GM12873 (cell line): ENCODE data around the gene FRMPD3.

ENCODE experiments used
- CTCF ChIP-seq: IDR thresholded peaks from 2 replicates; pipeline ENCODE4 v1.5.1; 2012; ENCODE audit warnings: low read depth, mild to moderate bottlenecking, moderate library complexity, low read length, control low read depth; ENCODE audit not compliant: insufficient read depth; ENCODE audit errors: missing control alignments

Gene FRMPD3

GRCh38 chrX:107480272-107480671 is 30.8 kb downstream of the FRMPD3 start:
- TF ChIP-seq CTCF, result no peak

- TF ChIP-seq CTCF, result no peak
Measured at GRCh38 chrX:107482046-107482445, 32.6 kb downstream of the FRMPD3 start.

GRCh38 chrX:107484002-107484726 is 34.7 kb downstream of the FRMPD3 start:
- no peak for TF ChIP-seq CTCF

GRCh38 chrX:107485013-107485412 is 35.6 kb downstream of the FRMPD3 start:
- peak; percentile 29 for TF ChIP-seq CTCF

GRCh38 chrX:107493141-107493540 is 43.7 kb downstream of the FRMPD3 start:
- TF ChIP-seq CTCF, result no peak

- no peak for TF ChIP-seq CTCF
Measured at GRCh38 chrX:107496786-107497185, 47.3 kb downstream of the FRMPD3 start.
